ENCODE measurements around the gene DNALI1.
"Not testable (repeated sequence)": the region's sequence is repeated elsewhere in the genome, so short reads cannot be mapped to it uniquely, and the experiment has no call there.

The DNALI1 gene

DNA sequence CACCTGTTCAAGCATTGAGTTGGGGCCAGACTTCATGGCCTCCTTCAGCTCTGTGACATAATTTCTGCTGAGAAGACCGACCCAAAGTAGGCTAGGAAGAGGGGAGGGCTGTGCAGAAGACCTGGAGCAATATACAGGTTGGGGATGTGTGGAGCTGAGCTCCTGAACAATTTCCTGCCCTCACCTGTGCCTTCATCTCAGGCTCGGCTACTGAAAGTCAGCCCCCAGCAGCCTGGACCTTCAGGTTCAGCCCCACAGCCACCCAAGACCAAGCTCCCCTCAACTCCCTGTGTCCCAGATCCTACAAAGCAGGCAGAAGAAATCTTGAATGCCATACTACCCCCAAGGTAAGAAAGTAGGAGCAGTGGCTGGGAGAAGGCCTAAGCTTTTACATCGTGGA is 662 bp downstream of the DNALI1 start:
- DNase-seq, result no peak

GRCh38 chr1:37558411-37558810 is 1.7 kb downstream of the DNALI1 start:
- no peak for DNase-seq

GRCh38 chr1:37559080-37559479 is 2.3 kb downstream of the DNALI1 start:
- DNase-seq, result no peak

DNA sequence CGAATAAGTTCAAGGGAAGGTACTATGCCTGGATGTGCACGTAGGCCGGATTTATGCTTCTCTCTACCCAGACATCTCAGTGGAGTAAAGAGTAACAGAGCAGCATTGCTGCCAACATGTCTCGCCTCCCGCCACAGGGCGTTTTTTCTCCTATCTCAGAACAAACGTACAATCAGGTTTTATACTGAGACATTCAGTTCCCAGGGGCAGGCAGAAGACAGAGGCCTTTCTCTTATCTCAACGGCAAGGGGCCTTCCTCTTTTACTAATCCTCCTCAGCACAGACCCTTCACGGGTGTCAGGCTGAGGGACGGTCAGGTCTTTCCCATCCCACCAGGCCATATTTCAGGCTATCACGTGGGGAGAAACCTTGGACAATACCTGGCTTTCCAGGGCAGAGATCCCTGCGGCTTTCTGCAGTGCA is 3.2 kb downstream of the DNALI1 start:
- not testable (repeated sequence) for DNase-seq

DNA sequence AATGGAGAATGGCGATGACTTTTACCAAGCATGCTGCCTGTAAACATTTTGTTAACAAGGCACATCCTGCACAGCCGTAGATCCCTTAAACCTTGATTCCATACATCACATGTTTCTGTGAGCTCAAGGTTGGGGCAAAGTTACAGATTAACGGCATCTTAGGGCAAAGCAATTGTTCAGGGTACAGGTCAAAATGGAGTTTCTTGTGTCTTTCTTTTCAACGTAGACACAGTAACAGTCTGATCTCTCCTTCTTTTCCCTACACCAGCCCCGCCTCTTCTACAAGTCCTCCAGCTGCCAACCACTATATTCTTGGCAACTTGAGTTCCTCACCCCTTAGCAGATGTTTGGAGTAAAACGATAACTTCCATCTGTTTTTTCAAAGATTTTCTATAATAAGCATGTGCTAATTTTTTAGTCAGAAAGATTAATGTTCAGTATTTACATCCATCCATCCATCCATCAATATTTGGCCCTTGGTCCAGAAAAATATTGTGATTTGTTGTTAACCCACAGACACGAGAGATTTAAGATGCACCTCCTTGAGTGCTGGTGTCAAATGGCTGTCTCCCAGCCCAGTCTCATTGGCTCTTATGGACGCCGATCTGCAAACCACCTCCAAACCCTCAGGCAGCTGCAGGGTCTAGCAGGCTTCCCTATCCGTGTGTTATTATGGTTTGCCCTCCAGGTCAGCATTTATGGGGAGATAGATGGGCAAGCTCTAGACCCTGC is 3.8 kb downstream of the DNALI1 start:
- no peak for DNase-seq

GRCh38 chr1:37561133-37562132 is 4.7 kb downstream of the DNALI1 start:
- peak in 1 of 4 experiments; percentile 7 for DNase-seq

GRCh38 chr1:37562984-37563383 is 6.2 kb downstream of the DNALI1 start:
- DNase-seq, result no peak

DNA sequence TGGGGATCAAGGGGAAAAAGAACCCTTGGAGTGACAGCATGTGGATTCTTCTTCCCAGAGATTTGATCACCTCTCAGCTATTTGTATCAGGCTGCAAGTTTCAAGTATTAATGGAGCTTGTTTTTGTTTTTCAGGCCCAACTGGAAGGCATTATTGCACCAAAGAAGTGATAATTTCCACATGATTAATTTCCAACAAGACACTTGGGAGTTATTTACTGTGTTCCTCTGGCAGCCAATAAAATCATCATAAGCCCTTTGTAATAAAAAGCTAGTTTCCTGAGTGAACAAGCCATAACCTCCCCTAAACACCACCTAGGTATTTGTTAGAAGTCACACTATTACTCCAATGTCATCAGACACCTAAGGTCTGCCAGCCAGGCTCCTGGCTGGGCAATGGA is 8.2 kb downstream of the DNALI1 start:
- DNase-seq, result no peak

GRCh38 chr1:37567023-37567422 is 10.3 kb downstream of the DNALI1 start:
- no peak for DNase-seq

GRCh38 chr1:37570528-37571334 is 14.0 kb downstream of the DNALI1 start:
- no peak for DNase-seq

GRCh38 chr1:37574834-37575480 is 18.2 kb downstream of the DNALI1 start:
- no peak for DNase-seq

DNA sequence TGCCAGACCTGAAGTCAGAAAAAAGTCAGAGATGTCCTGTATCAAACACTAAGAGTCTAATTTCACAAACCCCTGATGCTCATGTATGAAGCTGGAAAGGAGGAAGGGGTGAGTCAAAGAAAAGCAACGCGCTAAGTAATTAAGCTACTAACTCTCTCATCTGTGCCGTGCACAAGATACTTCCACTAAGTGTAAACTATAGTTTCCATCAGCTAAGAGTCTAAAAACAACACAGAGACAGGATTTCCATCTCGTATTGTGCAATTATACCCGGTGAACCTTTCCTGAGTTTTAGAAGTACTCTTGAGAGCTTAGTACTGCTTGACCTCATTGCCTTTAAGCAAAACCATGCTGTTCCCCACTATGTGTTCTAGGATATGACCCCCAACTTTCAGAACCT is 19.0 kb downstream of the DNALI1 start:
- no peak for DNase-seq

- not testable (repeated sequence) for DNase-seq
Measured at GRCh38 chr1:37584544-37584943, 27.8 kb downstream of the DNALI1 start.

DNA sequence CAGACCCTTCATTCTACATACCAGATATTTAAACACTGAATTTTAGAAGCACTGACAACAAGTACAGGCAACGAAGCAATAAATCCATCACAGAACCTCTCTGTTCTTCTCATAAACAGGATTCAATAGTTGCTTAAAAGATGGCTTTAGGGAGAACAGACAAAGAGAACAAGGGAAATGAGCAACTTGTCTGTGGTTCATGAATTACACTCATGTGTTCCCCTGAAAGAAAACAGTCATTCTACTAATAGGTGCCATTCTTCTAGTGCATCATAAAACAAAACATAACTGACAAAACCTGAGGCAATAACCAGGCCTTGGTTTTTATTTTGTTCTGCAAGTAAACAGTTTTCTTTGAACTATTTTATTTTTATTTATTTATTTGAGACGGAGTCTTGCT is 32.2 kb downstream of the DNALI1 start:
- DNase-seq, result no peak

- no peak for DNase-seq
Measured at GRCh38 chr1:37593726-37594125, 37.0 kb downstream of the DNALI1 start.

- peak; percentile 87 to 93 (median 90) for DNase-seq
Measured at GRCh38 chr1:37595440-37596181, 38.9 kb downstream of the DNALI1 start, which contains the start of gene GNL2. TSS of gene GNL2 (minus strand) at chr1:37595937. CDS start at chr1:37595822, 115 bp downstream.

- no peak for DNase-seq
Measured at GRCh38 chr1:37596182-37596667, 39.5 kb downstream of the DNALI1 start.

DNA sequence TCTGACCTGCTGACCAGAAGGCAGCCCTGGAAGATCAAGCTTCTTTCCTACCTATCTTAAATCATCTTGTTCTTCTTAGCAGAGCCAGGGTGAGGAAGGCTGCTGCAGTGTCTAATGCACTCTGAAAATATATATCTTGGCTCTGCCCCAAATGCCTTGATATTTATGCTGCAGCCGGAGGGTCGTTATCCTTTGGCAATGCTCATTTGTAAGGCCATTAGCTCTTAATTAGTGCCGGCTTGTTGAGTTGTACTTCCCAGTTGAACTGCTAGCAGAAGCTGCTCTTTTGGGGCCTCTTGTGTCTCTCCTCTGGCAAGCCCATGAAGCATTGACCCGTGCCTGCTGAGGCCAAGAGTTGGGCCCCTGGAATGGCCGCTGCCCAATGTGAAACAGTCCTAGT is 43.2 kb downstream of the DNALI1 start:
- DNase-seq, result no peak

- no peak for DNase-seq
Measured at GRCh38 chr1:37601441-37601840, 44.7 kb downstream of the DNALI1 start.

DNA sequence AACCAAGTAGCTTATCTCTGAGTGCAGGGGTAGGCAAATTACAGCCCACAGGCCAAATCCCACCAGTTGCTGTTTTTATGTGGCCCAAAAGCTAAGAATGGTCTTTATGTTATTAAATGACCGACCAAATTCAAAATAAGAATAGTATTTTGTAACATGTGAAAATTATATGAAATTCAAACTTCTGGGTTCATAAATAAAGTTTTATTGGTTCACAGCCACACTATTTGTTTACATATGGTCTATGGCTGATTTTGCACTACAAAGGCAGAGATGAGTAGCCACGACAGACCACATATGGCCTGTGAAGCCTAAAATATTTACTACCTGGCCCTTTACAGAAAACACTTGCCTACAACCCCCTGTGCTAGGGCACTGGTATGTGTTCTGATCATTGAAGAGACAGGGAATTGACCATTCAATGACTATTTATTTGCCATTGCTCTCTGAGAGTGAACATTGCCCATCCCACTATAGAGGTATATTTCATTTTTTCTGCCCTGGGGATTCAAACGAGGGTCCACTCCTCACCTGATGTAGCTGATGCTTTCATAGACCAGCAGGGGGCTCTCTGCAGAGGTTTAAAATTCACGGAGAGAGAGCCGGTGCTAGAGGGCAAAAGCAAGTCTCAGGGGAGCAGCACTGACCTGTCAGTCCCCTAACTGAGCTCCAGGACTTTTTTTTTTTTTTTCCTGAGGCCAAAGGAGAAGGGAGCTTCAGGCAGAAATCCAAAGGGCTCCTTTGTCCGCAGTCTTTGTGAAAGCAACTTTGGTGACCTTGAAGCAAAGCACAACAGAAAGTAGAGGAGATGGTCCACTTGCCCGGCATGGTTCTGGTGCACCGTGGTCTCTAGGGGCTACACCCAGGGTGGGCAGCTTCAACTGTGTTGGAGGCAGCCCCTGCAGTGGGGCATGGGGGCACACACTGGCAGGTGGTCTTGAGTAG is 46.3 kb downstream of the DNALI1 start:
- DNase-seq, result peak in 1 of 4 experiments; percentile 5

All from activated CD4-positive, CD25-positive, alpha-beta regulatory T cell (primary cell).